ENCODE measurements around the gene PRDM11.
"Not testable (repeated sequence)": the region's sequence is repeated elsewhere in the genome, so short reads cannot be mapped to it uniquely, and the experiment has no call there.

Gene PRDM11

DNA sequence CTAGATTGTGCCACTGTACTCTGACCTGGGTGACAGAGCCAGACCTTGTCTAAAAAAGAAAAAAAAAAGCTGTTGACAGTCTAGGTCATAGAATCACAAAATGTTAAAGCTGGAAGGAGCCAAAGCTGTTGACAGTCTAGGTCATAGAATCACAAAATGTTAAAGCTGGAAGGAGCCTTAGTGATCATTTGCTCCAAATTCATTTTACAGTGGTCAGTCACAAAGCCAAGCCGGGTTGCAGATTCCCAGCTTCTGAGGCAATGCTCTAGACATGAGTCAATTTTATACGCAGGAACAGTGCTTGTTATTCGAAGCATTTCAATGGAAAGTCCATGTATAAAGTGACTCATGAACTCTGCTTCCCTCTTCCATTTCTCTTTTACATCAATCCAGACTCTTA, 92.3 kb downstream of the PRDM11 start:
- H3K4me3 ChIP-seq (ENCODE audit: low read depth, low read length): no peak overlapping the region
- peaks cover 36% of the 10 kb centered on the region for H3K27me3 ChIP-seq (ENCODE audit: insufficient read depth, low read length)

DNA sequence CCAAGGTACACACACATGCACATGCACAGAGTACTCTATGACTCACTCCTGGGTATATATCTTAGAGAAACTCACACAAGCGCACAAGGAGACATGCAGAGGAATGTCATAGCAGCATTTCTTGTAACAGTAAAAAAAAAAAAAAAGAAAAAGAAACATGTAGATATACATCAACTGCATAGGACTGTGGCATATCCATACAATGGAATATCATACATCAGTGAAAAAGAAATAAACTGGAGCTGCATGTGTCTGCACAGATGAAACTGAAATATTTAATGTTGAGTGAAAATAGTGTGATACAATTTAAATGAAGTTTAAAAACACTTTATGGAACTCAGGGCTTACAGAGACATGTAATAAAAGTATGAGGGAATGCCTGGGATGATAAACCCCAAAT, 93.3 kb downstream of the PRDM11 start:
- no peak overlapping the region for H3K4me3 ChIP-seq (ENCODE audit: low read depth, low read length)
- H3K27me3 ChIP-seq (ENCODE audit: insufficient read depth, low read length): peaks cover 36% of the 10 kb centered on the region
- H3K36me3 ChIP-seq (ENCODE audit: insufficient read depth, low read length): no peaks in the 10 kb centered on the region
- H3K4me1 ChIP-seq (ENCODE audit: control insufficient read depth, insufficient read depth, low read length, unreplicated experiment): no peaks in the 10 kb centered on the region
- no peak overlapping the region for H3K27ac ChIP-seq (ENCODE audit: low read depth, low read length)
- no peak overlapping the region for H2AFZ ChIP-seq (ENCODE audit: low read length, unreplicated experiment)
- H3K79me2 ChIP-seq (ENCODE audit: control insufficient read depth, insufficient read depth, low read length, unreplicated experiment): no peaks in the 10 kb centered on the region

More for the DNA sequence above, 92.3 kb downstream of the PRDM11 start:
- Histone ChIP-seq H3K36me3 (ENCODE audit: insufficient read depth, low read length) (no peaks in the 10 kb centered on the region), H3K4me1 (ENCODE audit: control insufficient read depth, insufficient read depth, low read length, unreplicated experiment) (no peaks in the 10 kb centered on the region), H3K79me2 (ENCODE audit: control insufficient read depth, insufficient read depth, low read length, unreplicated experiment) (no peaks in the 10 kb centered on the region), H3K27ac (ENCODE audit: low read depth, low read length) (no peak overlapping the region), H2AFZ (ENCODE audit: low read length, unreplicated experiment) (no peak overlapping the region)

DNA sequence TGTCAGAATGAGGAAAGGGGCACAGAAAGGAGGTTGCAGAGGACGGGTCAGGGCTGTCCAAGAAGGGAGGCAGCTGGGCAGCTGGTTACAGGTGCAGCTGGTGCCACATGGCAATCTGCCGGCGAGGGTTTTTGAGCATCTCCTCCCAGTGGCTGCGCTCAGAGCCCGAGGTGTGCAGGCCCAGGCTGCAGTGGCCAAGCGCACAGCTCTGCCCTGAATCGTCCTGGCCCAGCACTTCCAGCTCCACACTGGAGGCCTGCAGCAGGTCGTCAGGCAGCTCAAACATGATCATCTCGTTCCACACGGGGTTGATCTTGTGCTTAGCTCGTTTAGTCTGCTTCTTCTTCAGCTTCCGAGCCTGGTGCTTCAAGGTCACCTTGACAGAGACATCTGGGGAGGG, 97.5 kb downstream of the PRDM11 start:
- H3K27ac ChIP-seq (ENCODE audit: low read depth, low read length): no peak overlapping the region
- peaks cover 3% of the 10 kb centered on the region; the same call in 1 of the 2 replicates for H3K27me3 ChIP-seq (ENCODE audit: insufficient read depth, low read length)
- no peak overlapping the region for H3K4me3 ChIP-seq (ENCODE audit: low read depth, low read length)
- no peak overlapping the region for H2AFZ ChIP-seq (ENCODE audit: low read length, unreplicated experiment)
- H3K79me2 ChIP-seq (ENCODE audit: control insufficient read depth, insufficient read depth, low read length, unreplicated experiment): no peaks in the 10 kb centered on the region
- H3K4me1 ChIP-seq (ENCODE audit: control insufficient read depth, insufficient read depth, low read length, unreplicated experiment): no peaks in the 10 kb centered on the region
- no peaks in the 10 kb centered on the region for H3K36me3 ChIP-seq (ENCODE audit: insufficient read depth, low read length)

DNA sequence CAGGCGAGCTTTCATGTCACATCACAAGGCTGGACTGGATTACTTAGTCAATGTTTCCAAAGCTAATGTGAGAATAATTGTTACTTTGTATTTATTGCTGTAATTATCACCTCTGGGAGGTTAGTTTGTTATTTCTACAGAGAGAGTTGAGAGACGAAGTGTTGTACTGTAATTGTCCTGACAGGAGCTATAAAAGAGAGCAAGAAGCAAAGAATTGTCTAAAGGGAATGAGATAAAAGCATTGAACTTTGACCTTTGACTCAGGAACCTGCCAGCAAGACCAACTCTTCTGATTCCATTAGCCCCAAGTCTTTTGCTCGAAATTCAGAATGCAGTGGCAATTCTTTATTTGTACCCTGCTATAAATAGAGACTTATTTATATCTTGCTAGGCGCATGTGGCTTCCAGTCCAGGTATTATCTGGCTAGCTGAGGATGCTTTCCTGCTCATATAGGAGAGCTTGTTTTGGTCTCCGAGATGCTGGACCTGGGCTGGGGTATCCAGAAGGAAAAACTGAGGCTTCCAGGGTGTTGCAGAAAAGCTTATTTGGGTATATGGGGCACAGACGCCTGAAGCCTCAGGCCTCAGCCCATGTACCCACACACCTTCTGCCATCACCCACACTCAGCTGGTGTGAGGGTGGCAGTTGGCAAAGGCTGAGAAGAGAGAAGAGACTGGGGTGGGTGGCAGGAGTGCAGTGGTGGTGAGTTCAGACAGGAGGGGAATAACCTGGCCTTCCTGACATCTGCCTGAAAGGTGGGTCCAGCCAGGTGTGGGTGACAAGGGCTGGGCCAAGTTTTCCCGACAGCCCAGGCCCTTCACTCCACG, 99.0 kb downstream of the PRDM11 start:
- Histone ChIP-seq H3K79me2 (ENCODE audit: control insufficient read depth, insufficient read depth, low read length, unreplicated experiment) (no peaks in the 10 kb centered on the region), H3K4me3 (ENCODE audit: low read depth, low read length) (no peak overlapping the region), H3K4me1 (ENCODE audit: control insufficient read depth, insufficient read depth, low read length, unreplicated experiment) (no peaks in the 10 kb centered on the region), H2AFZ (ENCODE audit: low read length, unreplicated experiment) (no peak overlapping the region), H3K27ac (ENCODE audit: low read depth, low read length) (no peak overlapping the region), H3K27me3 (ENCODE audit: insufficient read depth, low read length) (peaks cover 3% of the 10 kb centered on the region; the same call in 1 of the 2 replicates), H3K36me3 (ENCODE audit: insufficient read depth, low read length) (no peaks in the 10 kb centered on the region)

DNA sequence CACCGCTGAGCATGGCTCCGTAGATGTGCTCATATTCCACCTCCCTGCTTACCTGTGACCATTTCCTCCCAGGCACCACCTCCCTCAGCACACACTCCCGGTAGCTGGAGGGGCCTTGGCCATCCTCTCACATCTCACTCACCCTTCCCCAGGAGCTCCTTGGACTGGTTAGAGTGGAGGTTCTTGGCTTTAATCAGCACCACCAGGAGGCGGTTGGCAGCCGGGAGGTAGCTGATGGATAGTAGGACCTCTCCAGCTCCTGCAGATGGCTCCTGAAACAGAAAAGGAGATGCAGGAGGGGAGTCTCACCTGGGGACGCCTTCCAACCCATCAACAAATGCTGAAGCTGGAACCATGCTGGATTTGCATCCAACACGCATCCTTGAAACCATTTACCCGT, 99.8 kb downstream of the PRDM11 start:
- H2AFZ ChIP-seq (ENCODE audit: low read length, unreplicated experiment): no peak overlapping the region
- no peaks in the 10 kb centered on the region for H3K79me2 ChIP-seq (ENCODE audit: control insufficient read depth, insufficient read depth, low read length, unreplicated experiment)
- H3K27ac ChIP-seq (ENCODE audit: low read depth, low read length): no peak overlapping the region
- no peaks in the 10 kb centered on the region for H3K4me1 ChIP-seq (ENCODE audit: control insufficient read depth, insufficient read depth, low read length, unreplicated experiment)
- H3K4me3 ChIP-seq (ENCODE audit: low read depth, low read length): no peak overlapping the region
- H3K27me3 ChIP-seq (ENCODE audit: insufficient read depth, low read length): peaks cover 3% of the 10 kb centered on the region; the same call in 1 of the 2 replicates
- no peaks in the 10 kb centered on the region for H3K36me3 ChIP-seq (ENCODE audit: insufficient read depth, low read length)

DNA sequence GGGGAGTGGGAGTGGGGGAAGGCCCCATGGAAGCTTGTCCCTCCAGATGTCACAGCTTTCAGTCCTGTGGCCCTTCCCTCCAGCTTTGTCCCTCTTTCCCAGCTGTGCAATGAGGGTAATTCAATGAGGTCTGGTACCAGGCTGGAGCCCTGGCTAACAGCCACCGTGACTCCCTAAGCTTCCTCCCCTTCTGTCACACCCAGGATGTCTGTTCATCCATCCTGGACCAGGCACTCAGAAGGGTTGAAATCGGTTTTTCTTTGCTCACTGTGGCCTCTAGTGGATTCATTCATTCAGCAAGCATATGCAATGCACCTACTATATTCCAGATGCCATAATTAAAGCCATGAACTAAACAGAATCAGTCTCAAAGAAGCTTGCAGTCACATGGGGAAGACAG, 101.0 kb downstream of the PRDM11 start:
- H3K4me1 ChIP-seq (ENCODE audit: control insufficient read depth, insufficient read depth, low read length, unreplicated experiment): no peaks in the 10 kb centered on the region
- no peaks in the 10 kb centered on the region for H3K36me3 ChIP-seq (ENCODE audit: insufficient read depth, low read length)
- no peak overlapping the region for H3K4me3 ChIP-seq (ENCODE audit: low read depth, low read length)
- H3K79me2 ChIP-seq (ENCODE audit: control insufficient read depth, insufficient read depth, low read length, unreplicated experiment): no peaks in the 10 kb centered on the region
- no peak overlapping the region for H3K27ac ChIP-seq (ENCODE audit: low read depth, low read length)
- H2AFZ ChIP-seq (ENCODE audit: low read length, unreplicated experiment): no peak overlapping the region
- no peaks in the 10 kb centered on the region for H3K27me3 ChIP-seq (ENCODE audit: insufficient read depth, low read length)

DNA sequence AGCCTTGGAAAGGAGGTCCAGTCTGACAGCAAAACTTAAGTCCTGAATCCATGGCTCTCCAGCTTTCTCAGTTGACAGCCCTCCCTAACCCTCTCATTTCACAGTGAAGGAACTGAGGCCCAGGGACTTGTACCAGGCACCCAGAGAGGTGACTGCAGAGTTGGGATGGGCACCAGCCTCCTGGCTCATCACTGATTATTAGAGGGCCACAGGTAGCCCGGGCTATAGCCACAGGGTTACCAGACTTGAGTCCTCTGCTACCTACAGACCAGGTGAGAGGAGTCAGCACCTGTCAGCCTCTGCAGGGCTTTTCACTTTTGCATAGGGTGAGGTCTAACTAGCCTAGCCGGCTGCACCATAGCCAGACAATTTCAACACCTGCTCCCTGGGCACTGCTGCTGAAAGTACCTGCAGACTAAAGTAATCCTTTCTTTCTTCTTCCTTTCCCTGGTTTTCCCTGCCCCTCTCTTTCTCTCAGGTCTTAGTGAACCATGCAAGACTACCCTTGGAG, 102.1 kb downstream of the PRDM11 start:
- Histone ChIP-seq H2AFZ (ENCODE audit: low read length, unreplicated experiment) (no peak overlapping the region), H3K36me3 (ENCODE audit: insufficient read depth, low read length) (no peaks in the 10 kb centered on the region), H3K4me1 (ENCODE audit: control insufficient read depth, insufficient read depth, low read length, unreplicated experiment) (peaks cover 6% of the 10 kb centered on the region), H3K4me3 (ENCODE audit: low read depth, low read length) (no peak overlapping the region), H3K79me2 (ENCODE audit: control insufficient read depth, insufficient read depth, low read length, unreplicated experiment) (no peaks in the 10 kb centered on the region), H3K27me3 (ENCODE audit: insufficient read depth, low read length) (no peaks in the 10 kb centered on the region), H3K27ac (ENCODE audit: low read depth, low read length) (no peak overlapping the region)

DNA sequence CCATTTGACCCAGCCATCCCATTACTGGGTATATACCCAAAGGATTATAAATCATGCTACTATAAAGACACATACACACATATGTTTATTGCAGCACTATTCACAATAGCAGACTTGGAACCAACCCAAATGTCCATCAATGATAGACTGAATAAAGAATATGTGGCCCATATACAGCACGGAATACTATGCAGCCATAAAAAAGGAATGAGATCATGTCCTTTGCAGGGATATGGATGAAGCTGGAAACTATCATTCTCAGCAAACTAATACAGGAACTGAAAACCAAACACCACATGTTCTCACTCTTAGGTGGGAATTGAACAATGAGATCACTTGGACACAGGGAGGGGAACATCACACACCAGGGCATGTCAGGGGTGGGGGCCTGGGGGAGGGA, 102.9 kb downstream of the PRDM11 start:
- not testable (repeated sequence) for H2AFZ ChIP-seq (ENCODE audit: low read length, unreplicated experiment); H3K4me3 ChIP-seq (ENCODE audit: low read depth, low read length); H3K79me2 ChIP-seq (ENCODE audit: control insufficient read depth, insufficient read depth, low read length, unreplicated experiment); H3K4me1 ChIP-seq (ENCODE audit: control insufficient read depth, insufficient read depth, low read length, unreplicated experiment); H3K36me3 ChIP-seq (ENCODE audit: insufficient read depth, low read length); H3K27ac ChIP-seq (ENCODE audit: low read depth, low read length); H3K27me3 ChIP-seq (ENCODE audit: insufficient read depth, low read length)

DNA sequence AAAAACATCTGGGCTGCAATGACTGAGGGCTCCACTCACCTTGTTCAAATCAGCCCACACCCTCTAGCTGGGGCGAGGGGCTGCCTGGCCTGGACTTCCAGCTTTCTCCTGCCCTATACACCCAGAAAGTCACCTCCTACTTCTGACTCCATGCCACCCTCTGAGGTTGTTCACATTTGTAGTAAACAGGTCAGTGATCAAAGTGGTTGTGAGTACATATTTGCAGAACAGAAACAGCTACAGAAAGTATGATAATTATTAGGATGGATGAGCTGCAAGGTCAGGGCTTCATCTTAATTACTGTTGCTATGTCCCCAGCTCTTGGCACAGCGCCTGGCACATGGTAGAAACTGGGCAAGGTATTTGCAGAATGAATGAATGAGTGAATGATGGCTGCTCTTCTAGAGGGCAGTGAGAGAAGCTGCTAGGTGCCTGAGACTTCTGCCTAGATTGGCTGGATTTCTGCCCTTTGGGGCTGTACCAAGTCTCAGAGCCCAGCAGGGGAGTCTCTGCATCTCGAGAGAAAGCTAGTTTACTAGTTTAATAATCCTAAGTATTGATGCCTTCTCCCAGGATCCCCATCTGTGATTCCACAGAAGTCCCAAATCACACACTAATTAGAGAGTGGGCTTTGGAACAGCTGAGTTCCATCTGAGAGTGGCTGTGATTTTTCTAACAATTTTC, 103.7 kb downstream of the PRDM11 start:
- Histone ChIP-seq H2AFZ (ENCODE audit: low read length, unreplicated experiment) (no peak overlapping the region), H3K27ac (ENCODE audit: low read depth, low read length) (no peak overlapping the region), H3K79me2 (ENCODE audit: control insufficient read depth, insufficient read depth, low read length, unreplicated experiment) (no peaks in the 10 kb centered on the region), H3K27me3 (ENCODE audit: insufficient read depth, low read length) (no peaks in the 10 kb centered on the region), H3K36me3 (ENCODE audit: insufficient read depth, low read length) (no peaks in the 10 kb centered on the region), H3K4me3 (ENCODE audit: low read depth, low read length) (no peak overlapping the region), H3K4me1 (ENCODE audit: control insufficient read depth, insufficient read depth, low read length, unreplicated experiment) (peaks cover 6% of the 10 kb centered on the region)

DNA sequence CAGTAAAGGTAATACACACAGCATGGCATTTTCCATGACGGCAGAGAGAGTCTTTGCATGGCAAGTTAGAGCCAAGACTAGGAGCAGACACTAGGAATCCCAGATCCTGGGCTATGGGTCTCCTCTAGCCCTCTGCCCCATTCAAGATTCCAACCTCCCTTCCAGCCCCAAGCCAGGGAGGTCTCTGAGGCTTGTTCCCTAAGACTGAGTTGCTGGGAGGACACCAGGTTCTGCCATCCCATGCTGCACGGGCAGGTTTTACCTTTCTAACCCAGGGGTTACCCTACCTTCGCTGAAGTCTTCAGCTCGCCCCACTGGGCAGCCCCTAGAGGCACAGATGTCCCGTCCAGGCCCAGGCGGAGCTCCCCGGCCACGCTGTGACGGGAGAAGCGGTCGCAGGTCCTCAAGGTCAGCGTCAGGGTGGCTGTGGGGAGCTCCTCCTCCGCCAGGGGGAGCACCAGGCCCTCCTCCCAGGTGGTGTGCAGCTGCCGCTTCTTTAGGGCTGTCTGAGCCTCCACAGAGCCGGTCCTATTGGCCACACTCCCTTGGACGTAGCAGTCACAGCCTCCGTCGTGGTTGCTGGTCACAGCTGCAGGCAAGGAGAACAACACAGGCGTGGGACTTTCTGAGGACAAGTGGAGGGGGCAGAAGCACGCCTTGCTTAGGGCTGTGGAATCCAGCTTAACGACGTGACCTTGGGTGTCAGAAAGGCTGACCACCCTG, 105.9 kb downstream of the PRDM11 start:
- no peaks in the 10 kb centered on the region for H3K79me2 ChIP-seq (ENCODE audit: control insufficient read depth, insufficient read depth, low read length, unreplicated experiment)
- peaks cover 6% of the 10 kb centered on the region for H3K4me1 ChIP-seq (ENCODE audit: control insufficient read depth, insufficient read depth, low read length, unreplicated experiment)
- no peaks in the 10 kb centered on the region for H3K36me3 ChIP-seq (ENCODE audit: insufficient read depth, low read length)
- no peak overlapping the region for H3K27ac ChIP-seq (ENCODE audit: low read depth, low read length)
- no peak overlapping the region for H3K4me3 ChIP-seq (ENCODE audit: low read depth, low read length)
- H2AFZ ChIP-seq (ENCODE audit: low read length, unreplicated experiment): no peak overlapping the region
- no peaks in the 10 kb centered on the region for H3K27me3 ChIP-seq (ENCODE audit: insufficient read depth, low read length)
